ENCODE measurements around the gene SNX11.

DNA sequence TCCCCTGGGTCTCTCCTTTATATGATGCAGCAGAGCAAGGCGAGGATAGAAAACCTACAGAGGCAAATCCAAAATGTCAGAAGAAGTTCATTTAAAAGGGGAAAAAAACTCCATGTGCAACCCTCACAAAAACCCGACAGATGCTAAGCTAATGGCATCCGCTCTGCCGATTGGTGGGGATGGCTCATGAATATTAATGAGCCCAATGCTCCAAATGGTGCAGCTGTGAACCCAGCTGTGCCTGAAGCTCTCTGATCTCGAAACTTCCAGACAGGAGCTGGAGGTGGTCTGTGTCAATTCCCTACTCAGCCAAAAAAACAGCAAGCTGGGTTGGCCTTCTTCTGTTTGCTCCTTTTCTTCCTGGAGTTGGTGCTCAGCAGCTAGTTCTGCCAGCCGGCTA lies 15.5 kb downstream of the SNX11 start:
- TF ChIP-seq POLR2A (IDR thresholded peaks at IDR 0.05; ENCODE audit: low read depth, low read length) (no peak), TAF1 (IDR thresholded peaks at IDR 0.05; ENCODE audit: borderline replicate concordance, low read depth, low read length) (no peak), POLR2AphosphoS5 (IDR thresholded peaks at IDR 0.05; ENCODE audit: low read depth, low read length) (no peak; the same call in none of the 2 replicates)
